GM23248 (cell line): ENCODE data around the gene MATR3. TPM values are rescaled to one million over a fixed set of nuclear protein-coding genes. Genes with fewer than 3 reads are reported as not detected.

ENCODE experiments used
- DNase-seq: peaks from one replicate; pipeline ENCODE4 v3.0.0-alpha.2; 2015
- H2AFZ ChIP-seq: fragments of 200-600 bp; sonication (generic); 2 replicates; pipeline ENCODE4 v1.6.1; 2016; ENCODE audit warnings: antibody characterized with exemption
- H3F3A ChIP-seq: fragments of 200-600 bp; sonication (generic); 2 replicates; pipeline ENCODE4 v1.6.1; 2016; ENCODE audit warnings: mild to moderate bottlenecking, antibody characterized with exemption, mixed run types; ENCODE audit not compliant: insufficient read depth
- H3K27ac ChIP-seq: fragments of 200-600 bp; sonication (generic); 2 replicates; pipeline ENCODE4 v1.5.1; 2016; ENCODE audit warnings: mild to moderate bottlenecking
- H3K27me3 ChIP-seq: fragments of 200-600 bp; sonication (generic); replicated peaks from 2 replicates; pipeline ENCODE4 v1.6.1; 2016; ENCODE audit warnings: mild to moderate bottlenecking; ENCODE audit not compliant: insufficient read depth
- H3K36me3 ChIP-seq: fragments of 200-600 bp; sonication (generic); 2 replicates; pipeline ENCODE4 v1.6.1; 2016; ENCODE audit warnings: low read depth, mild to moderate bottlenecking
- H3K4me1 ChIP-seq: fragments of 200-600 bp; sonication (generic); 2 replicates; pipeline ENCODE4 v1.6.1; 2016; ENCODE audit warnings: mild to moderate bottlenecking; ENCODE audit not compliant: insufficient read depth
- H3K4me2 ChIP-seq: fragments of 200-600 bp; sonication (generic); one replicate; pipeline ENCODE4 v1.6.1; 2016; ENCODE audit warnings: mild to moderate bottlenecking; ENCODE audit not compliant: unreplicated experiment
- H3K4me3 ChIP-seq: fragments of 200-600 bp; sonication (generic); 2 replicates; pipeline ENCODE4 v1.5.1; 2016; ENCODE audit warnings: mild to moderate bottlenecking
- H3K79me2 ChIP-seq: fragments of 200-600 bp; sonication (generic); 2 replicates; pipeline ENCODE4 v1.6.1; 2016; ENCODE audit warnings: mild to moderate bottlenecking; ENCODE audit not compliant: insufficient read depth
- H3K9ac ChIP-seq: fragments of 200-600 bp; sonication (generic); 2 replicates; pipeline ENCODE4 v1.6.1; 2016; ENCODE audit warnings: mild to moderate bottlenecking
- H3K9me2 ChIP-seq: fragments of 200-600 bp; sonication (generic); 2 replicates; pipeline ENCODE4 v1.6.1; 2016; ENCODE audit warnings: mixed run types, mild to moderate bottlenecking, moderate library complexity; ENCODE audit not compliant: insufficient read depth
- H3K9me3 ChIP-seq: fragments of 200-600 bp; sonication (generic); one replicate; pipeline ENCODE4 v1.6.1; 2017; ENCODE audit warnings: low read depth
- H4K20me1 ChIP-seq: fragments of 200-600 bp; sonication (generic); 2 replicates; pipeline ENCODE4 v1.6.0; 2016; ENCODE audit not compliant: insufficient read depth
- EZH2 ChIP-seq: fragments of 200-600 bp; sonication (generic); IDR thresholded peaks from 2 replicates; pipeline ENCODE4 v1.6.1; 2018; ENCODE audit warnings: antibody characterized with exemption, mild to moderate bottlenecking; ENCODE audit not compliant: insufficient read depth, poor library complexity, severe bottlenecking
- EZH2phosphoT487 ChIP-seq: fragments of 200-600 bp; sonication (generic); IDR thresholded peaks from 2 replicates; pipeline ENCODE4 v1.6.1; 2018; ENCODE audit warnings: antibody characterized with exemption, moderate library complexity, mild to moderate bottlenecking, low read depth; ENCODE audit not compliant: insufficient read depth
- WGBS, 2 experiments: methylation state at CpG; one replicate each; pipeline ENCODE4 v1.1.6; 2015 to 2017; ENCODE audit warnings: low lambda C conversion rate in 2 of 2, low coverage in 1 of 2; ENCODE audit errors: missing lambda C conversion rate in 2 of 2; 5-methylcytosine and 5-hydroxymethylcytosine counted together
- in situ Hi-C: fragments of 300-500 bp; cut with MboI; formaldehyde crosslinking; loops from 2 replicates; pipeline ENCODE4 v1.15.0; 2020
- polyA plus RNA-seq: library from polyadenylated mRNA; unstranded; fragments of >200 nt; fragmentation: Nextera tagmentation; extraction: Ambion mirVana; gene quantifications from 2 replicates; pipeline ENCODE4 v1.2.1, GENCODE V29; 2016
- total RNA-seq: library from RNA; depleted of rRNA; stranded (reverse); fragments of >200 nt; shearing (Covaris generic); gene quantifications from 2 replicates; pipeline ENCODE4 v1.2.3, GENCODE V29; 2014

Gene MATR3
- total and polyA plus RNA-seq, 2 experiments from 2014 or later = 198 to 215 TPM

DNA sequence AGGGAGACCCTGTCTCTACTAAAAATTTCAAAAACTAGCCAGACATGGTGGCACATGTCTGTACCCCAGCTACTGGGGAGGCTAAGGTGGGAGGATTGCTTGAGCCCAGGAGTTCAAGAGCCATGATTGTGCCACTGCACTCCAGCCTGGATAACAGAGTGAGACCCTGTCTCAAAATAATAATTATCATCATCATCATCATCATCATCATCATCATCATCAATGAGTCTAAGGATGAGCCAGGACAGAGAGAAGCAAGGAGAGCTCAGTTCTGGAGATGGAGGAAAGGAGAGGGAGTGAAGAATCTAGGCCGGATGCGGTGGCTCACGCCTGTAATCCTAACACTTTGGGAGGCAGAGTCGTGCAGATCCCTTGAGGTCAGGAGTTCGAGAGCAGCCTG is 36.7 kb upstream of the MATR3 start:
- Histone ChIP-seq H3K79me2 (no peaks in the 10 kb centered on the region), H3K4me3 (no peak overlapping the region), H2AFZ (no peak overlapping the region), H3K36me3 (no peaks in the 10 kb centered on the region), H3K9me3 (no peaks in the 10 kb centered on the region), H3K27me3 (no peaks in the 10 kb centered on the region), H3K4me2 (no peak overlapping the region), H3K9me2 (no peaks in the 10 kb centered on the region), H3K27ac (no peak overlapping the region), H3K4me1 (0 out of 2 replicates have a peak, but pooled peaks cover 4% of the 10 kb centered on the region), H3K9ac (no peak overlapping the region), H4K20me1 (no peaks in the 10 kb centered on the region), H3F3A (peaks cover 3% of the 10 kb centered on the region; the same call in 1 of the 2 replicates)
- in situ Hi-C loops = no loop called here
- no peak for TF ChIP-seq EZH2phosphoT487
- no peak for TF ChIP-seq EZH2
- 80 to 81% methylated on average over 5 of the region's 5 CpGs for WGBS, 2 experiments
- no peak for DNase-seq

DNA sequence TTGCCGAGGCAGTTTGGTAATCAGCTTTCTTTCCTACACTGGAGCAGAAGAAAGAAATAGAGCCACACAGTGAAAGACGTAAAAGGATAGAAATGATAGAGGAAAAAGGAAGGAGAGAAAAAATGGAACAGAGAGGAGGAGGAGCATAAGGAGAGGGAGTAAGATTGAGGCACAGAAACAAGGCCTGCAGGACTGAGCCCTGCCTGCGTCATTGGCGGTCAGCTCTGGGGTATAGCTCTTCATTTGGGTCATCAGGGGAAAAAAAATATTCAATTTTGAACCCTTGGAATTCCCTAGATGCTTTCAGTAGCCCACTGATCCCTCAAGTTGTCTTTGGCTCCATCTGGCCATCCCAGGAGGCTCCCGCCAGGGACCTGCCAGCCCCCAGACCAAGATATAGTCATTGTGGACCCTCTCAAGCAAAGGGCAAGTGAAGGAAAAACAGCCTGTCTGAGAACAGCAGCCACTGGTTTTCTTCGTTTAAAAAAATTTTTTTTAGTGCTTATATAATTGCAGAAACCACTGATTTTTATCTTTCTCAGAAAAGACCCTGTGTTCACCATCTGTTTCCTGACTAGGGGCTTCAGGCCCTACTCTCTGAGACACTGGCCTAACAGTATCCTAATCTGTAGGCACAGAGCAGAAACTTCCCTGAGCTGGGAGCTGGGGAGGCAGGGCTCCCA is 31.3 kb upstream of the MATR3 start:
- Histone ChIP-seq H3K79me2 (no peaks in the 10 kb centered on the region), H3K4me1 (no peaks in the 10 kb centered on the region), H3K4me3 (no peak overlapping the region), H2AFZ (peak overlapping the region; percentile 40; the same call in 1 of the 2 replicates), H4K20me1 (no peaks in the 10 kb centered on the region), H3K9ac (no peak overlapping the region), H3K27me3 (no peaks in the 10 kb centered on the region), H3K27ac (no peak overlapping the region), H3K9me3 (no peaks in the 10 kb centered on the region), H3K9me2 (no peaks in the 10 kb centered on the region), H3K36me3 (no peaks in the 10 kb centered on the region), H3K4me2 (no peak overlapping the region), H3F3A (no peaks in the 10 kb centered on the region)
- in situ Hi-C loops = loop anchor here (10.0 kb wide), 2 partner anchors 437 to 617 kb away; no protein-coding TSS in a partner anchor
- no peak for DNase-seq
- 83% methylated on average over 6 of the region's 6 CpGs for WGBS, 2 experiments
- TF ChIP-seq EZH2 (no peak), EZH2phosphoT487 (no peak)

GRCh38 chr5:139262742-139263445 is 30.6 kb upstream of the MATR3 start:
- Histone ChIP-seq H2AFZ (peak overlapping the region; percentile 56; the same call in 1 of the 2 replicates), H3K27ac (no peak overlapping the region), H3K9me2 (no peaks in the 10 kb centered on the region), H3K4me3 (no peak overlapping the region), H3K9ac (no peak overlapping the region), H3K9me3 (no peaks in the 10 kb centered on the region), H3K79me2 (no peaks in the 10 kb centered on the region), H3K4me1 (no peaks in the 10 kb centered on the region), H4K20me1 (no peaks in the 10 kb centered on the region), H3K36me3 (no peaks in the 10 kb centered on the region), H3K4me2 (no peak overlapping the region), H3F3A (no peaks in the 10 kb centered on the region), H3K27me3 (no peaks in the 10 kb centered on the region)
- TF ChIP-seq EZH2phosphoT487 = no peak
- peak; percentile 97 for DNase-seq
- 34 to 38% methylated on average over 8 of the region's 8 CpGs for WGBS, 2 experiments
- in situ Hi-C loops = loop anchor here (10.0 kb wide), 2 partner anchors 438 to 618 kb away; no protein-coding TSS in a partner anchor

- Histone ChIP-seq H3K79me2 (no peaks in the 10 kb centered on the region), H3K9me2 (no peaks in the 10 kb centered on the region), H3K4me3 (no peak overlapping the region), H4K20me1 (no peaks in the 10 kb centered on the region), H3K9ac (no peak overlapping the region), H3K36me3 (no peaks in the 10 kb centered on the region), H3K4me2 (no peak overlapping the region), H3K4me1 (no peaks in the 10 kb centered on the region), H2AFZ (no peak overlapping the region), H3F3A (no peaks in the 10 kb centered on the region), H3K27ac (no peak overlapping the region), H3K27me3 (no peaks in the 10 kb centered on the region), H3K9me3 (no peaks in the 10 kb centered on the region)
- WGBS, 2 experiments = 13 to 38% methylated on average over 1 of the region's 1 CpG
- in situ Hi-C loops = loop anchor here (10.0 kb wide), 2 partner anchors 439 to 619 kb away; no protein-coding TSS in a partner anchor
- DNase-seq = peak; percentile 17
- TF ChIP-seq EZH2phosphoT487 = no peak
- no peak for TF ChIP-seq EZH2
Observed at GRCh38 chr5:139263536-139263935, 30.0 kb upstream of the MATR3 start.
